ENCODE results near the gene CCDC159. TPM values are rescaled to one million over a fixed set of nuclear protein-coding genes. Genes with fewer than 3 reads are reported as not detected.

CCDC159 gene
- total and polyA plus RNA-seq, 2 experiments from 2014 or later = 3.4 to 6.2 TPM

GRCh38 chr19:11338121-11338520, 8.2 kb upstream of the CCDC159 start:
- H3K27me3 Mint-ChIP-seq (ENCODE audit: insufficient read depth, low read depth, poor library complexity) = peaks cover 17% of the 10 kb centered on the region
- TF ChIP-seq REST (IDR thresholded peaks at IDR 0.05; ENCODE audit: unreplicated experiment) = no peak
- TF ChIP-seq STAT1 (IDR thresholded peaks at IDR 0.05; ENCODE audit: unreplicated experiment) = no peak
- TF ChIP-seq EZH2 (IDR thresholded peaks at IDR 0.05; ENCODE audit: low read depth, unreplicated experiment) = no peak
- no peak for TF ChIP-seq ZNF462 (CRISPR knock-in tag; IDR thresholded peaks at IDR 0.05)
- no peak for TF ChIP-seq EZH2phosphoT487 (IDR thresholded peaks at IDR 0.05; ENCODE audit: unreplicated experiment)
- TF ChIP-seq JUNB (IDR thresholded peaks at IDR 0.05; ENCODE audit: unreplicated experiment) = no peak
- no peak for DNase-seq (ENCODE audit: low spot score)

More at GRCh38 chr19:11338121-11338520, 8.2 kb upstream of the CCDC159 start:
- Histone ChIP-seq H3K4me1 (ENCODE audit: insufficient read depth) (peaks cover 3% of the 10 kb centered on the region; the same call in 1 of the 2 replicates), H3K4me2 (peak overlapping the region; percentile 85; the same call in 1 of the 2 replicates), H3K27ac (ENCODE audit: low read depth) (no peak overlapping the region), H3K9me2 (ENCODE audit: insufficient read depth) (no peaks in the 10 kb centered on the region), H3K79me2 (replicated peaks; ENCODE audit: insufficient read depth) (no peaks in the 10 kb centered on the region), H3K4me3 (no peak overlapping the region), H3K36me3 (ENCODE audit: insufficient read depth) (no peaks in the 10 kb centered on the region), H2AFZ (no peak overlapping the region), H3K27me3 (ENCODE audit: insufficient read depth) (no peaks in the 10 kb centered on the region), H3F3A (replicated peaks; ENCODE audit: low read depth) (0 out of 2 replicates have a peak, but pooled peaks cover 3% of the 10 kb centered on the region), H4K20me1 (replicated peaks; ENCODE audit: insufficient read depth) (no peaks in the 10 kb centered on the region; the same call in 1 of the 2 replicates)
- Mint-ChIP-seq H3K9me3 (no peaks in the 10 kb centered on the region), H3K27ac (no peak overlapping the region), H3K4me3 (no peak overlapping the region), H3K4me1 (peaks cover 3% of the 10 kb centered on the region; the same call in 2 of the 3 replicates), H3K36me3 (ENCODE audit: low read depth) (peaks cover 36% of the 10 kb centered on the region)
- no peak for ATAC-seq
